HG03097 (cell line): ENCODE results near the gene MZF1.
"Not testable (repeated sequence)": the region's sequence is repeated elsewhere in the genome, so short reads cannot be mapped to it uniquely, and the experiment has no call there.

Experiments used
- ATAC-seq: cut with Tn5 transposase; IDR thresholded peaks from one replicate; pipeline ENCODE4 v1.9.1; 2021; ENCODE audit not compliant: unreplicated experiment, low FRiP score

The MZF1 gene

DNA sequence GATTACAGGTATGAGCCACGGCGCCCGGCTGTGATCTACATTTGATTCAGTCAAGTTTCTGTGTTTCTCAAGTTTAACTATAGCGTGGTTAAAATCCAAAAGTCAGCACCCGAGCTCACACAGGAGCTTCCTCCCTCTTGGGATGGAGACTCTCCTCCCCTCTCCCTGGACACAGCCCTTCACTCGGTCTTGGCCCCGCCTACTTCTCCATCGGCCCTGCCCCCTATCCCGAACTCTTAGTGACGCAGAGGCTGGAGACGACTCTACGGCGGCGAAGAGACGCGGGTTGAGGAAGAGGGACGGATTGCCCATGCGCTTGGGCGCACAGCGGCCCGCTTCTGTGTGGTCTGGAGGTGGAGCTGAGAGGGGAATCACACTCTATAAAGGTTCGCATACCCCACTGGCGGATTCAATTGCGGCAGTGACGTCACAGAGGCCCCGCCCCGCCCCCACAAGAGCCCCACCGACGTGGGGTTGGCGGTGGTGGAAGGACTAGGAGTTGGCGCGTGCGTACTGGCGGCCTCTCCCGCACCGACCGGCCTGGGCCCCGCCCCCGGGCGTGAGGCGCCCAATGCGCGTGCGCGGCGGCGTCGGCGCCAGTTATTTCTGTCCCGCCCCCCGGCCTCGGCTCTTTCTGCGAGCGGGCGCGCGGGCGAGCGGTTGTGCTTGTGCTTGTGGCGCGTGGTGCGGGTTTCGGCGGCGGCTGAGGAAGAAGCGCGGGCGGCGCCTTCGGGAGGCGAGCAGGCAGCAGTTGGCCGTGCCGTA lies 29.1 kb downstream of the MZF1 start, which contains the start of gene TRIM28:
TRIM28 (plus strand) TSS at position 239 of the 765 bp plus-strand sequence. CDS start 694 bp downstream, outside the sequence.
- ATAC-seq = peak; percentile 78

- ATAC-seq = not testable (repeated sequence)
Measured at GRCh38 chr19:58542641-58543372, 30.3 kb downstream of the MZF1 start.

DNA sequence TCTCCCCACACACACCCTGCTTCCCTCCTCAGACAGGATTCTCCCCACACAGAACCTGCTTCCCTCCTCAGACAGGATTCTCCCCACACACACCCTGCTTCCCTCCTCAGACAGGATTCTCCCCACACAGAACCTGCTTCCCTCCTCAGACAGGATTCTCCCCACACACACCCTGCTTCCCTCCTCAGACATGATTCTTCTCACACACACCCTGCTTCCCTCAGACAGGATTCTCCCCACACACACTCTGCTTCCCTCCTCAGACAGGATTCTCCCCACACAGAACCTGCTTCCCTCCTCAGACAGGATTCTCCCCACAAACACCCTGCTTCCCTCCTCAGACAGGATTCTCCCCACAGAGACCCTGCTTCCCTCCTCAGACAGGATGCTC lies 34.0 kb downstream of the MZF1 start:
- not testable (repeated sequence) for ATAC-seq

GRCh38 chr19:58538257-58539168 lies 34.6 kb downstream of the MZF1 start:
- no peak for ATAC-seq

DNA sequence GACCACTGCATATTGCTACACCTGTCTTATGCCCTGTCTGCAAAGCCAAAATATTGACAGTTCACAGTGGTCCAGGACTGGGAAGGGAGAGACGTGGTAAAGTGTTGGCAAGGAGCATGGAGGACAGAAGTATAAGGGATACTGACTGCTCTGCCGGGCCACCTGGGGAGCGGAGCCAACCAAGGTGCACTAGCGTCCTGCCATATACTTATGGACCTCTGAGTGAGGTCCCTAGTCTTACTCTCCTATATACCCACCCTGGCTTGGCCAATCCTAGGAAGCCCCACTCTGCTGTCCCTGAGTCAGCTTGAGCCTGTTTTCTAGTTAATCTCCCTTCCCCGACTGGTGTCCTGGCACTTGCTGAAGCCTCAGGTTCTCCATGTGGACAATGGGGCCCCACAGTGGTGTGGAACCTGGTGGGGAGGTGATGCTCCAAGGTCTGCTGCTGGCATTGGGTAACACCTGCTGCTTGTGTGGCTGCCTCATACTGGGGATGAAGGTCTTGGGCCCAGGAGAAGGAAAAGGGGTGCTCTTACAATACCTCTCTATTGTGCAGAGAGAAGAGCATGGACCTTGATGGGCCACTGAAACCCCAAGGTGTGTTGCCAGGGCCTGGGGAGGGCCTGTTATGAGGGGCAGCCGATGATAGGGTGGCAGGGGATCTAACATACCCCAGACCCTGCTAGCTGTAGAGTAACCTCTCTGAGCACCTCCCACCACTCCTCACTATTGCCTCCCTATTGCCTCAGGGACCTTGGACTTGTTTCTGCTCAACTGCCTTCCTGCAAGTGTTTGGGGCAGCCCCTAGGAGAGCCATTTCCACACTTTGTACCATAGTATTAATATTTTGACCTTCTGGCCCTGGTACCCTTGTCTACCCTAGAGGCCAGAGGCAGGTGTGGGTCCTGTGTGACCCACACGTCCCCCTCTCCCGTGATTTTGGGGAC lies 36.0 kb downstream of the MZF1 start:
- no peak for ATAC-seq

DNA sequence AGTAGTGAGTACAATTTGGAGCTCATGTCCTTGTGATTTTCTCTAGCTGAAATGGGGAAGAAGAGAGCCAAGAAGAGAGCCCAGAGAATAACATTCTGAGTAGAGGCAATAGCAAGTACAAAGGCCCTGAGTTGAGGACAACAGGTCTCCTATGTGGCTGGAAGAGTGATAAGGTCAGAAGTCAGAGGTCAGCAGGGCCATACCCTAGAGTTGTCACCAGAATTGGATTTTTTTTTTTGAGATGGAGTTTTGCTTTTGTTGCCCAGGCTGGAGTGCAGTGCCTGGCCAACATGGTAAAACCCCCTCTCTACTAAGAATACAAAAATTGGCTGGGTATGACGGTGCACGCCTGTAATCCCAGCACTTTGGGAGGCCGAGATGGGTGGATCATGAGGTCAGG lies 37.3 kb downstream of the MZF1 start:
- ATAC-seq = no peak

GRCh38 chr19:58531034-58531840 lies 41.9 kb downstream of the MZF1 start:
- no peak for ATAC-seq

DNA sequence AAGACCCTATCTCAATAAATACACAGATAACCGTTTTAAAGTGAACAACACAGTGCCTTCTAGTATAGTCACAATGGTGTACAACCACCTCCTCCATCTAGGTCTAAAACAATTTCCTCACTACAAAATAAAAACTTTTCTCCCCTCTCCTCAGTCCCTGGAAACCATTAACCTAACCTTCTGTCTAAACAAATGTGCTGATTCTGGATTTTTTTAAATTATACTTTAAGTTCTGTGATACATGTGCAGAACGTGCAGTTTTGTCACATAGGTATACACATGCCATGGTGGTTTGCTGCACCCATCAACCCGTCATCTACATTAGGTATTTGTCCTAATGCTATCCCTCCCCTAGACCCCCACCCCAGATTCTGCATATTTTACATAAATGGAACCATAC lies 43.7 kb downstream of the MZF1 start:
- ATAC-seq = no peak

GRCh38 chr19:58522709-58523108 lies 50.4 kb downstream of the MZF1 start:
- no peak for ATAC-seq

DNA sequence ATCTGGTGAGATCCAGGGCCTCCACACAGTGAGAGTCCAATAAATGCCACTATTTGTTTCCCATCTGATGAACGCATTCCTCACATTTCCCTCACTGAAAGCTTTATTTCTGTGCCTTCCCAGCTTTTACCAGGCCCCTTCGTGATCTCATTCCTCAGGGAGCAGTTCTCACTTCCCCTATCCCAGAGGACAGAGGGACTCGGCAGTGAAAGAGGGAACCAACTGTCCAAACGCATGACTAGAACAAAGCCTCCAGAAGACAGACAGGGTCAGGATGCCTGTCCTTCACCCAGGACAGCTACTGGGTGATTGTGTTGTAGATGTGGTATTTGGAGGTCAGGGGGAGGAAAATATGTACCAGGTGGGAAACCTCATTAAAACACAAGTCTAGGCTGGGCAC lies 51.5 kb downstream of the MZF1 start:
- no peak for ATAC-seq

DNA sequence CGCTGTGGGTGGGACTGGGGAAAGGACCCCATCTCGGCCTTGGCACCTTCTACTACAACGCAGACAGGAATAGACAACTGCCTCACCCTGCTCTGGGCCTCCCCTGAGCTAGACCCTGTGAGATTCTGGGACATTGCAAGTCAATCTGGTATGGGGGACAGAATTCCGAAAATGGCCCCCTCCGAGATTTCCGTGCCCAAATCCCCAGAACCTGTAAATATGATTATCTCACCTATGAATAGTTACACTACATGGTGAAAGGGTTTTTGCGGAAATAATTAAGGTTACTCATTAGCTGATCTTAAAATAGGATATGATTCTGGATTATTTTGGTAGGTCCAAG lies 52.9 kb downstream of the MZF1 start:
- ATAC-seq = no peak

DNA sequence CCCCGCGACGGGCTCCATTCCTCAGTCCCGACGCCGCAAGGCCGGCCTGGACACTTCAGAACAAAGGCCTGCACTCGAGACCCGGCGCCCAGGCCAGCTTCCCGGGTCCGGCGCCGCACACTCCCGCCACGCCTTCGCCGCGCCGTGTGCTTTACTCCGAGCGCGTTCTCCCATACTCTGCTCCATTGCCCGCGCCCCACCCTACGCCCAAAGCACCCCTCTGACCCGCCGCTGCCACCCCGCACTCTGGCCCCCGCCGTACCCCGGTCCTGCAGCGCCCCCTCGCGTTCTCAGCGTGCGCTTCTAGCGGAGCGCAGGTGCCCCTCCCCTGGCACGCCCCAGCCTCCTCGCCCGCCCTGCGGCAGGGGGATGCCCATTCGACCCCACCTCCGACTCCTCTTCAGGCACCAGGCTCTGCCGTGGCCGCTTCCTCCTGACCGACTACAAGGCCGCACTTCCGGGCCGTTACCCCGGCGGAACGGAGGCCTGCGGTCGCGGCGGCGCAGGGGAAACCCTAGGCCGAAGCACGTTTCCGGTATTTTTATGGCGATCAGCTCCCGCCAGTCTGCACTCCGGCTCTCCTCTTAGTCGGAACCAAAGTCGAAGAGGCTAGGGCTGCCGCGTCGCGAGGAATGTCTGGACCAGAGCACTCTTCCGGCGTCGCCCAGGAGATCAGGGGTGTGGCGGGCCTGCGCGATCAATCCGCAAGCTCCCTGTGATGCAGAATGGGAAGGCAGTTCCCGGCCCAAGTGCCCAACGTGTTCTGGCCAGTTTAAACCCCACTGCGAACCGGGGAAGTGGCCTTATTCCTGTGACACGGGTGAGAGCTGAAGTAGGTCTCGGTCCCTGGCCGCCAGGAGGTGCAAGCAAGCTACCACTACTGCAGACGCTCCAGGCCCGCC lies 53.5 kb downstream of the MZF1 start, which contains the start of gene ZBTB45:
ZBTB45 (minus strand) TSS at position 456 of the 902 bp plus-strand sequence. CDS start 2,137 bp downstream, outside the sequence.
- ATAC-seq = peak; percentile 82

DNA sequence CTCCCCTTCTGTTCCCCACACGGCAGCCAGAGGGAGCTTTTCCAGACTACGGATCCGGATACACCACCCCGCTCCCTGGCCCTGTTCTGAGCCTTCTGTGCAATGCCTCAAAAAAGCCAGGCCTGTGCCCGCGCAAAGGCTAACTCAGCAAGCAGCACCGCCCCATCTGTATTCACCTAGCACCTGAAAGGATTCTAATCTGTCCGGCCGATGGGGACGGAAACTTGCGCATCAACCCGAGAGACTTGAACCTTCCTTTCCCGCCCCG lies 54.1 kb downstream of the MZF1 start:
- ATAC-seq = no peak

- no peak for ATAC-seq
Measured at GRCh38 chr19:58518256-58519086, 54.7 kb downstream of the MZF1 start.

GRCh38 chr19:58516964-58517833 lies 55.9 kb downstream of the MZF1 start:
- ATAC-seq = no peak

- ATAC-seq = no peak
Measured at GRCh38 chr19:58516246-58516836, 56.8 kb downstream of the MZF1 start.
